Neuron (in vitro differentiated cells): ENCODE data around the gene PIK3CG.
"Not testable (repeated sequence)": the region's sequence is repeated elsewhere in the genome, so short reads cannot be mapped to it uniquely, and the experiment has no call there.

ENCODE experiments used
- H2AFZ ChIP-seq: one replicate; pipeline ENCODE4 v1.6.1; 2013; ENCODE audit warnings: low read depth, mild to moderate bottlenecking, inconsistent platforms, low read length, moderate library complexity
- H3K27me3 ChIP-seq: one replicate; pipeline ENCODE4 v1.6.1; 2013; ENCODE audit warnings: low read length; ENCODE audit not compliant: insufficient read depth
- H3K36me3 ChIP-seq: one replicate; pipeline ENCODE4 v1.6.1; 2013; ENCODE audit warnings: low read length; ENCODE audit not compliant: insufficient read depth
- H3K4me1 ChIP-seq: one replicate; pipeline ENCODE4 v1.6.1; 2013; ENCODE audit warnings: low read length; ENCODE audit not compliant: insufficient read depth
- H3K4me3 ChIP-seq: 2 replicates; pipeline ENCODE4 v1.5.1; 2013; ENCODE audit warnings: mild to moderate bottlenecking, low read length, moderate library complexity
- H3K9me3 ChIP-seq: one replicate; pipeline ENCODE4 v1.6.1; 2013; ENCODE audit warnings: low read length

Gene PIK3CG

GRCh38 chr7:106947244-106947728 is 82.2 kb downstream of the PIK3CG start:
- Histone ChIP-seq H2AFZ (no peak overlapping the region), H3K9me3 (no peaks in the 10 kb centered on the region), H3K27me3 (no peaks in the 10 kb centered on the region), H3K4me1 (no peaks in the 10 kb centered on the region), H3K36me3 (no peaks in the 10 kb centered on the region), H3K4me3 (no peak overlapping the region)

- no peaks in the 10 kb centered on the region for H3K27me3 ChIP-seq
- peaks cover 6% of the 10 kb centered on the region for H3K4me1 ChIP-seq
- peak overlapping the region; percentile 57 for H2AFZ ChIP-seq
- H3K36me3 ChIP-seq: no peaks in the 10 kb centered on the region
- no peak overlapping the region for H3K4me3 ChIP-seq
- H3K9me3 ChIP-seq: no peaks in the 10 kb centered on the region
Measured at GRCh38 chr7:106952001-106952657, 87.0 kb downstream of the PIK3CG start.

- H2AFZ ChIP-seq: peak overlapping the region; percentile 57
Measured at GRCh38 chr7:106952658-106953231, 87.7 kb downstream of the PIK3CG start.

GRCh38 chr7:106954840-106955239 is 89.8 kb downstream of the PIK3CG start:
- no peaks in the 10 kb centered on the region for H3K36me3 ChIP-seq
- no peak overlapping the region for H2AFZ ChIP-seq
- H3K9me3 ChIP-seq: no peaks in the 10 kb centered on the region
- H3K27me3 ChIP-seq: no peaks in the 10 kb centered on the region
- H3K4me1 ChIP-seq: peaks cover 6% of the 10 kb centered on the region
- no peak overlapping the region for H3K4me3 ChIP-seq

More at GRCh38 chr7:106952658-106953231, 87.7 kb downstream of the PIK3CG start:
- Histone ChIP-seq H3K4me3 (no peak overlapping the region), H3K36me3 (no peaks in the 10 kb centered on the region), H3K27me3 (no peaks in the 10 kb centered on the region), H3K9me3 (no peaks in the 10 kb centered on the region), H3K4me1 (peaks cover 6% of the 10 kb centered on the region)

GRCh38 chr7:106955857-106956256 is 90.8 kb downstream of the PIK3CG start:
- not testable (repeated sequence) for H2AFZ ChIP-seq, H3K36me3 ChIP-seq, H3K4me3 ChIP-seq

More at GRCh38 chr7:106955857-106956256, 90.8 kb downstream of the PIK3CG start:
- not testable (repeated sequence) for H3K4me1 ChIP-seq, H3K9me3 ChIP-seq, H3K27me3 ChIP-seq
